K562 (cell line): ENCODE data around the gene SLC6A9. TPM values are rescaled to one million over a fixed set of nuclear protein-coding genes. Genes with fewer than 3 reads are reported as not detected.
A peak's percentile ranks its signal among the peaks of the same experiment; 100 is the strongest.

ENCODE experiments used
- ARID4B ChIP-seq: sonication (generic); formaldehyde crosslinking; IDR thresholded peaks from 2 replicates; pipeline ENCODE4 v1.8.0; 2022; ENCODE audit warnings: mild to moderate bottlenecking, missing genetic modification reagents
- ELF4 ChIP-seq: fragments of 450-650 bp; formaldehyde crosslinking; IDR thresholded peaks from 2 replicates; pipeline ENCODE4 v1.4.0; 2022; ENCODE audit warnings: missing genetic modification characterization
- ETS2 ChIP-seq: IDR thresholded peaks from 2 replicates; pipeline ENCODE4 v1.6.1; 2016; ENCODE audit warnings: borderline replicate concordance, missing genetic modification characterization, mild to moderate bottlenecking, moderate library complexity, missing compliant biosample characterization; ENCODE audit not compliant: poor library complexity, severe bottlenecking
- MTF1 ChIP-seq: fragments of 250-450 bp; sonication (Bioruptor Pico); IDR thresholded peaks from 2 replicates; pipeline ENCODE4 v1.9.0; 2021; ENCODE audit warnings: moderate library complexity, mild to moderate bottlenecking, inconsistent platforms, borderline replicate concordance
- NCOA2 ChIP-seq, 2 experiments: fragments of 450-650 bp; IDR thresholded peaks; 2 replicates each; pipeline ENCODE4 v1.6.1; 2018; ENCODE audit warnings: mild to moderate bottlenecking in 2 of 2, moderate library complexity in 1 of 2; ENCODE audit not compliant: partially characterized antibody in 2 of 2
- NEUROD1 ChIP-seq: fragments of 150-350 bp; IDR thresholded peaks from 2 replicates; pipeline ENCODE4 v1.6.1; 2014; ENCODE audit warnings: borderline replicate concordance, low read length, low read depth; ENCODE audit not compliant: partially characterized antibody
- NR2C1 ChIP-seq, 2 experiments: fragments of 450-650 bp; IDR thresholded peaks; 2 replicates each; pipeline ENCODE4 v1.6.1; 2017; ENCODE audit warnings: mild to moderate bottlenecking in 2 of 2, antibody characterized with exemption in 1 of 2, inconsistent platforms in 1 of 2, missing compliant biosample characterization in 1 of 2, missing genetic modification characterization in 1 of 2
- PTRF ChIP-seq: fragments of 450-650 bp; IDR thresholded peaks from 2 replicates; pipeline ENCODE4 v1.6.1; 2016; ENCODE audit warnings: mild to moderate bottlenecking, missing genetic modification characterization, missing compliant biosample characterization
- SIN3A ChIP-seq, 2 experiments: fragments of 150-350 bp in 1 of 2; IDR thresholded peaks; 2 replicates each; pipeline ENCODE4 v1.6.1; 2011 to 2016; ENCODE audit warnings: borderline replicate concordance in 2 of 2, low read depth in 2 of 2, low read length in 2 of 2, mild to moderate bottlenecking in 2 of 2, moderate library complexity in 2 of 2; ENCODE audit not compliant: control insufficient read depth in 1 of 2
- STAT5A ChIP-seq: IDR thresholded peaks from 2 replicates; pipeline ENCODE4 v1.6.1; 2012; ENCODE audit warnings: low read length, inconsistent platforms, borderline replicate concordance
- TCFL5 ChIP-seq: fragments of 250-450 bp; sonication (Bioruptor Pico); conservative IDR thresholded peaks from 2 replicates; pipeline ENCODE4 v1.6.1; 2021; ENCODE audit warnings: mild to moderate bottlenecking, moderate library complexity, matching md5 sums
- THRA ChIP-seq: fragments of 450-650 bp; IDR thresholded peaks from 2 replicates; pipeline ENCODE4 v1.6.1; 2017; ENCODE audit warnings: mild to moderate bottlenecking, moderate library complexity
- ZKSCAN3 ChIP-seq: fragments of 250-450 bp; sonication (Bioruptor Pico); IDR thresholded peaks from 2 replicates; pipeline ENCODE4 v1.4.0; 2020
- ZNF668 ChIP-seq: fragments of 250-450 bp; sonication (Bioruptor Pico); IDR thresholded peaks from 2 replicates; pipeline ENCODE4 v1.8.0; 2022; ENCODE audit warnings: mild to moderate bottlenecking, inconsistent platforms
- ZNF780A ChIP-seq: fragments of 250-450 bp; sonication (Bioruptor Pico); IDR thresholded peaks from 2 replicates; pipeline ENCODE4 v1.5.0; 2021; ENCODE audit warnings: mild to moderate bottlenecking
- polyA plus RNA-seq, 8 experiments: library from polyadenylated mRNA; depleted of rRNA in 4 of 8; stranded (reverse) in 5 of 8; unstranded in 3 of 8; fragments of >200 nt; fragmentation: Nextera tagmentation in 2 of 8; fragmentation: Illumina TruSeq in 1 of 8; extraction: Ambion mirVana in 2 of 8; extraction: Trizol in 1 of 8; gene quantifications; 2 replicates each; pipeline versions ENCODE4 v1.2.1 to v1.2.3, GENCODE V29; 2011 to 2014; ENCODE audit warnings: inconsistent platforms in 1 of 8, missing spikeins in 1 of 8
- total RNA-seq, 7 experiments: library from RNA; depleted of rRNA in 6 of 7; stranded (reverse); fragments of >200 nt in 6 of 7; fragmentation: Illumina TruSeq in 2 of 7; extraction: Trizol in 2 of 7; gene quantifications; 2 replicates each; pipeline versions ENCODE4 v1.2.1 to v1.2.3, GENCODE V29; 2011 to 2021; ENCODE audit warnings: low replicate concordance in 1 of 7

The SLC6A9 gene
- total and polyA plus RNA-seq, 9 of the 15 experiments (the other 6 are each of a cell fraction or from before 2014, with no cell fraction given): 0.17 to 18.7 (median 2.9) TPM

- peak; percentile 9; the same call in 1 of the 2 replicates for TF ChIP-seq ARID4B
- TF ChIP-seq ZNF668: peak; percentile 84; the same call in 1 of the 2 replicates
- TF ChIP-seq THRA: no peak
- peak; percentile 81 to 84; a peak in 2 of 4 replicates for TF ChIP-seq SIN3A (IDR thresholded peaks at IDR 0.05; ENCODE audit: borderline replicate concordance in 2 of 2, control insufficient read depth in 1 of 2, low read depth in 2 of 2, low read length in 2 of 2)
- peak; percentile 99 for TF ChIP-seq STAT5A
- no peak; the same call in 1 of the 2 replicates for TF ChIP-seq MTF1 (CRISPR knock-in tag)
- TF ChIP-seq ZKSCAN3 (CRISPR knock-in tag): 0 out of 2 replicates have a peak, but pooled peaks have one; percentile 23
- peak; percentile 90 for TF ChIP-seq NR2C1 (IDR thresholded peaks at IDR 0.05)
- peak; percentile 95 for TF ChIP-seq NR2C1 (tag; IDR thresholded peaks at IDR 0.05)
- no peak for TF ChIP-seq NCOA2 (IDR thresholded peaks at IDR 0.05; ENCODE audit: partially characterized antibody in 2 of 2)
- TF ChIP-seq NEUROD1: peak; percentile 94
- no peak for TF ChIP-seq ETS2 (tag)
- 0 out of 2 replicates have a peak, but pooled peaks have one; percentile 20 for TF ChIP-seq PTRF (tag)
- TF ChIP-seq TCFL5 (CRISPR knock-in tag): peak; percentile 91
- TF ChIP-seq ELF4: peak; percentile 99
- no peak for TF ChIP-seq ZNF780A
Observed at GRCh38 chr1:44035726-44036408, 4.6 kb upstream of the SLC6A9 start (continued).
